ENCODE data around the gene CPSF7.

CPSF7 gene

DNA sequence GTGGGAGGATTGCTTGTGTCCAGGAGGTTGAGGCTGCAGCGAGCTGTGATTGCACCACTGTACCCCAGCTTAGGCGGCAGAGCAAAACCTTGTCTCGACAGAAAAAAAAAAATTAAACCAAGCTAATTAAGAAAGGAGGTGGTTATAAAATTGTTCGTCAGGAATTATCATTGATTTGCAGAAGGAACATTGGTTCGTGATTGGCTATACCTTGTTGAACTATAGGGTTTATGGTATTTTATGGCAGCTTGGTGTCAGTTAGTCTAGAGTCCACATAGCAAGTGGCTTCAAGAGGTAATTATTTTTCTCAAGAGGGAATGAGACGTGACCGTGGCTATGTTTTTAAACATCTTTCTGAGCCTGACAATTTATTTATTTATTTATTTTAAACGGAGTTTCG lies 48.9 kb downstream of the CPSF7 start:
- DNase-seq: no peak

DNA sequence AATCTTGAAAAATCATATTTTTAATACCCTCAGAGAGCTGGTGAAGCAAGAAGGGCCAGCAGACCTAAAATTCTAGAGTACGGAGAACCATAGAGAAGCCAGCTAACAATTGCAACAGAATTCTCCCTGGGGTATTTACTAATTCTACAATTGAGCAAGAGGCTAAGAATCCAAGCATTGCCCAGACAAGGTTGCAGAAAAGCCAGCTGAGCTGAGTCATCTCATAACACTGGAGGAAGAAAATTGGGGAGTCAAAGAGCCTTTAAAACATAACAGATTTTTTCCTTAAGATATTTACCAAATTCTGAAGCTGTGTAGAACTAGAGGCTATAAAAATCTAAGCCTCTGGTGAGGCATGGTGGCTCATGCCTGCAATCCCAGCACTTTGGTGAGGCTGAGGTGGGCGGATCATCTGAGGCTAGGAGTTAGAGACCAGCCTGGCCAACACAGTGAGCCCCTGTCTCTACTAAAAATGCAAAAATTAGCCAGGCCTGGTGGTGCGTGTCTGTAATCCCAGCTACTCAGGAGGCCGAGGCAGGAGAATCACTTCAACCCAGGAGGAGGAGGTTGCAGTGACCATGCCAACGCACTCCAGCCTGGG lies 51.0 kb downstream of the CPSF7 start:
- no peak for DNase-seq

DNA sequence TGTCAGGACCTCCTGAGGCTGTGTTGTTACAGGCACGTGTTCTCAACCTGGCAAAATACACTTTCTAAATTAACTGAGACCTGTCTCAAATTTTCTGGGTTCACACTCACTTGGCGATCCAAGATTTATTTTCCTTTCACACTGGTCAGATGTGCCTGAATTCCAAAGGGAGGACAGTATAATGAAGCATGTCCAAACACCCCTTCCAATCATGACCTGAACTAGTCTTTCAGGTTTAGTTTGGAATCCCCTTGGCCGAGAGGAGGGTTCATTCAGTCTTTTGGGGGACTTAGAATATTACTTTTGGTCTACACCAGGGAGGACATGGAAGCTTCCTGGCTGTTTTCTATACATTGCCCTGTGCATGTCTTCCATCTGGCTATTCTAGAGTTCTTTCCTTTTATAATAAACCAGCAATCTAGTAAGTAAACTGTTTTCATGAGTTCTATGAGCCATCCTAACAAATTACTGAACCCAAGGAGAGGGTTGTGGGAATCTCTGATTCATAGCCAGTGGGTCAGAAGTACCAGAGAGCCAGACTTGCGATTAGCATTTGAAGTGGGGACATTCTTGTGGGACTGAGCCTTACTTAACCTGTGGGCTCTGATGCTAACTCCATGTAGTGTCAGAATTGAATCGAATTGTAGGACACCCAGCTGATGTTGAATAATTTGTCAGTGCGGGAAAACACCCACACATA lies 52.2 kb downstream of the CPSF7 start:
- no peak for DNase-seq

DNA sequence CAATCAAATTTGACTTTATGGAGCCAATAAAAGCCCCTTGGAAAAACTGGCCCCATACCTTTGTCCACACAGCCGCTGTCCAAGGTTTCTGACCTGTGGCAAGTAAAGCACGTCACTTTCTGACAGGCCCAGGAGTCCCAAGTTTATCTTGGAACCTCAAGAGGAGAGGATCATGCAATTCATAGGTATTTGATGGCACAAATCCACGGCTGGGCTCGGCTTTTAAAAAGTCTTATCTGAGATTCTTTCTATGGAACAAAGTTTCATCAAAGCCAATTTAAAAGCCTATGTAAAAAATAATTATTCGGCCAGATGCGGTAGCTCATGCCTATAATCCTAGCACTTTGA lies 54.0 kb downstream of the CPSF7 start:
- DNase-seq: no peak

DNA sequence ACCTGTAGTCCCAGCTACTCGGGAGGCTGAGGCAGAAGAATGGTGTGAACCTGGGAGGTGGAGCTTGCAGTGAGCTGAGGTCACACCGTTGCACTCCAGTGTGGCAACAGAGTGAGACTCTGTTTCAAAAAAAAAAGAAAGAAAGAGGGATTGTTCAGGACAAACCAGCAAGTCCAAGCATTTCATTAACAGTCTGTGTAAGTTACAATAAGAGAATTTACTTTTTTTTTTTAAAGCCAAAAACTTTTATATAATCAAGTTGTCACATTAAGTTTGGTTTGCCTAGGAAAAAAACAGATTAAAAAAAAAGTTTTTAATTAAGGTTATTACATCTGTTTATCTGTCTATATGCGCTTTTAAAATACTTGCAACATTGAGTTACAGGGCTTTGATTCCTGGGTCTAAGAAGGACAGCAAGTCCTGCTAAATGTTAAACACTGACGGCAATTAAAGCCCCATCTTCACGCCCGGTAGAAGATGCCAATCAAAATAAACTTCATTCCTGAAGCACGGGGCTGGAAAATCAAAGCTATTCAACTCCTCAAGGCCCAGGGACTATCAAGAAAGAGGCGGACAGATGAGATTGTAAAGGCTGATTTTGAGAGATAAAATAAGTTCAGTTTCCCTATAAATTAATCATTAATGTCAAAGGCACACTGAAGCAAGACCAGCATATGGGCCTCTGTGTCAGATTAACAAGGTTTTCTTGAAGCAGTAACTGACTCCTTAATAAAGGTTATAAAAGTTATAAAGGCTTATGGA lies 56.9 kb downstream of the CPSF7 start:
- DNase-seq: no peak

DNA sequence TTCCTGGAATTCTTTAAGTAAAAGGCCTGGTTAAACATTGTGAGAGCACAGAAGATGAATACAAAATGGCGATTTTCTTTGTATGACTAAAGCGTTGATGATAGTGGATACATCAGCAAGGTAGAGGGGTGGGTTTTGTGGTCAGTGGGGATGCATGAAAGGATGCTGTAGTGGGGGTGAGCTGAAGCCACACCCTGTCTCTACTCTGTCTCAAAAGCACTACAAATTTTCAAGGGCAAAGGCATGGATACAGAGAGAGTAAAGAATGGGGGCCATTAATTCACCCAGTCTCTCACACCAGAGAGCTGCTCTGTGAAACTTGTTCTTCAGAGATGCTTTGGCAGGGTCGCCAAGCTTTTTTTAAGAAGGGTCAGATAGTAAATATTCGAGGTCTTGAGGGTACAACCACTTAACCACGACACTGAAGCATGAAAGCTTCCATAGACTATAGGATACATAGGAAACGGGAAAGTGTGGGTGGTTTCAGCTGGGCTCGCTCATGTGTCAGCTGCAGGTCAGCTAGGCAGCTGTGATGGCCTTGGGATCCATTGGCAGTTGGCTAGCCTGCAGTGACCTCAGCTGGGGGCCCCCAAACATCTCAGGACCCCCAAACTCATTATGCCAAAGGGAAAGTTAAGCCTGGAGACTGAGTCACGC lies 59.3 kb downstream of the CPSF7 start:
- DNase-seq: no peak

DNA sequence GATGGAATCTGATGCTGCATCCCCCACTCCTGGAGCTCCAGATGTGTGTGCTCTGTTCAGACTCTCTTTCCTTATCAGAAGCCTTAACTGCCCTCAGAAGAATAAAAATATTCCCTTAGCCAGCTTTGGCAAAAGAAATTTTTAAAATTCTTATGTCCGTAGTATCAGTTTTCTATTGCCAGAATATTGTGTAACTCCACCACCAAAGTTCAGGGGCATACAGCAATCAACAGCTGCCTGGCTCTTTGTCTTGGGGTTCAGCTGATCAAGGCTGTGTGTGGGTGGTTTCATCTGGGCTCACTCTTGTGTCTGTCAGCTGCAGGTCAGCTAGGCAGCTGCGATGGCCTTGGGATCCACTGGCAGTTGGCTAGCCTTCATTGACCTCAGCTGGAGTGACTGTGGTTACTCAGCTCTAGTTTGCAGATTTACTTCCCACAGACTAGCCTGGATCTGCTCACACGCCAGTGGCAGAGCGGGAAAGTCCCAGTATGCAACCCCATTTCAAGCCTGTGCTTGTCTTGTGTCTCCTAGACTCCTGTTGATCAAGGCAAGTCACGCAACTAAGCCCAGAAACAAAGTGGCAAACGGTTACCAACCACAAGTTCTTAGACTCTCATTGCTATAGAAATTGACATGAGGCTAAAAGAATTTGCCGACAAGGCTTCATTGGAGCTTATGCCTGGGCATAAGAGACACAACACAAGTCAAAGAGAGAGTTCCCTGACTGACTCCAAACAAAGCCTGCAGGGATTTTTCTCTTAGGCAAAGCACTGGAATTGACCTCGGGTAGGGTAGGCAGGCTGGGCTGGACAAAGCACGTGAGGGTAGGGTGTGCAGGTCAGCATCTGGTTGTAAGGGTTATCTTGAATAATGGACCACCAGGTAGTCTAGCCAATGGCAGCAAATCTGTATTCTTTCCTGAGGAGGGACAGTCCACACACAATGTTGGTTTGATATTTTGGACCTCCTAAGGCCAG lies 60.1 kb downstream of the CPSF7 start:
- DNase-seq: no peak

DNA sequence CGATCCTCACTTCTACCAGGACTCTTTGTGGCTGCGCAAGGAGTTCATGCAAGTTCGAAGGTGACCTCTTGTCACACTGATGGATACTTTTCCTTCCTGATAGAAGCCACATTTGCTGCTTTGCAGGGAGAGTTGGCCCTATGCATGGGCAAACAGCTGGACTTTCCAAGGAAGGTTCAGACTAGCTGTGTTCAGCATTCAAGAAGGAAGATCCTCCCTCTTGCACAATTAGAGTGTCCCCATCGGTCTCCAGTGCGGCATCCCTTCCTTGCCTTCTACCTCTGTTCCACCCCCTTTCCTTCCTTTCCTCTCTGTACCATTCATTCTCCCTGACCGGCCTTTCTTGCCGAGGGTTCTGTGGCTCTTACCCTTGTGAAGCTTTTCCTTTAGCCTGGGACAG lies 61.1 kb downstream of the CPSF7 start:
- no peak for DNase-seq

DNA sequence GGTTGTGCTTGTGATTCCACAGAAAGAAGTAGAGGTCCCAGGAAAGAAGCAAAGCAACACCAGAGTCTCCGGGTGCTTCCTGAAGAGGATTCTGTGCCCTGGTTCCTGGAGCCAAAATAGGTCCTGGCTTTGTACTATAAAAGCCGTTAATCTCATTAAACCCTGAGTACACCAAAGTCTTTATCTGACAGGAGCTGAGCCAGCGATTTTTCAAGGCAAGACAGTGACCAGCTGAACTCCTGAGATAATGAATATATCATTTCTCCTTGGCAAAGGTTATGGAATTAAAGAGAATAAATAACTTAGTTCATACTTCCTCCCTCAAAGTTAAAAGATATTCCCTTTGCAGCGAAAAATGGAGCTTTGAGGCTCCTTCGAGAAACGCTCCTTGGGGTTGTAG lies 62.4 kb downstream of the CPSF7 start:
- DNase-seq: no peak

DNA sequence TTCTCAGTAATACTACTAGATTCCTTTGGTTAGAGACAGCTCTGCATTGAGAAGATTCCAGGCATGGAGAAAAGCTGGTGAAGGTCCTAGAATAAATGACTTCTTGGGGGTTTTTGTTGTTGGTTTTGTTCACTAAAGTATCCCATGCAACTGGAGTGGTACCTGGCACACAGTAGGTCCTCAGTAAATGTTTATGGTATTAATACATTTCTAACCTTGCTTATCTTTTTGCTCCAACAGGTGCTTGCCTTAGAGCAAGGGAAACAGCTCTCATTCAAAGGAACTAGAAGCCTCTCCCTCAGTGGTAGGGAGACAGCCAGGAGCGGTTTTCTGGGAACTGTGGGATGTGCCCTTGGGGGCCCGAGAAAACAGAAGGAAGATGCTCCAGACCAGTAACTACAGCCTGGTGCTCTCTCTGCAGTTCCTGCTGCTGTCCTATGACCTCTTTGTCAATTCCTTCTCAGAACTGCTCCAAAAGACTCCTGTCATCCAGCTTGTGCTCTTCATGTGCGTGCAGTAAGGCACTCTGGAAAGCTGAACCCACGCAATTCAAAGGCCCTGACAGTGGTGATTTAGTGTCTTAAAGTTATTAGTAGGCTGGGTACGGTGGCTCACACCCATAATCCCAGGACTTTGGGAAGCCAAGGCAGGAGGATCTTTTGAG lies 65.6 kb downstream of the CPSF7 start:
- DNase-seq: no peak

DNA sequence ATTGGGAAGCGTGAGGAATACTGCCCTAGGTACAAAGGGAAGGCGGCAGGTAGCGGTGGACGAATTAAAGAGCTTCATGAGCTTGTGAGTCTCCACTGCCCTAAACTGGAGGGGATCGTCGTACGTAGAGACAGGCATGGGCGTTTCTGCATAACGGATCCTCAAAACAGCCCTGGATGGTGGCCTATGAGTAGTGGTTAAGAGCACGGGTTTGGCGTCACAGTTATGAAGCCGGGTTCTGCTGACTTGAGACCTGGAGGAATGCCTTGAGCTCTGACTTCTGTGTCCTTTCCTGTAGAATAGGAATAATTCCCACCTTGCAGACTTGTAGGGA lies 67.3 kb downstream of the CPSF7 start:
- no peak for DNase-seq

DNA sequence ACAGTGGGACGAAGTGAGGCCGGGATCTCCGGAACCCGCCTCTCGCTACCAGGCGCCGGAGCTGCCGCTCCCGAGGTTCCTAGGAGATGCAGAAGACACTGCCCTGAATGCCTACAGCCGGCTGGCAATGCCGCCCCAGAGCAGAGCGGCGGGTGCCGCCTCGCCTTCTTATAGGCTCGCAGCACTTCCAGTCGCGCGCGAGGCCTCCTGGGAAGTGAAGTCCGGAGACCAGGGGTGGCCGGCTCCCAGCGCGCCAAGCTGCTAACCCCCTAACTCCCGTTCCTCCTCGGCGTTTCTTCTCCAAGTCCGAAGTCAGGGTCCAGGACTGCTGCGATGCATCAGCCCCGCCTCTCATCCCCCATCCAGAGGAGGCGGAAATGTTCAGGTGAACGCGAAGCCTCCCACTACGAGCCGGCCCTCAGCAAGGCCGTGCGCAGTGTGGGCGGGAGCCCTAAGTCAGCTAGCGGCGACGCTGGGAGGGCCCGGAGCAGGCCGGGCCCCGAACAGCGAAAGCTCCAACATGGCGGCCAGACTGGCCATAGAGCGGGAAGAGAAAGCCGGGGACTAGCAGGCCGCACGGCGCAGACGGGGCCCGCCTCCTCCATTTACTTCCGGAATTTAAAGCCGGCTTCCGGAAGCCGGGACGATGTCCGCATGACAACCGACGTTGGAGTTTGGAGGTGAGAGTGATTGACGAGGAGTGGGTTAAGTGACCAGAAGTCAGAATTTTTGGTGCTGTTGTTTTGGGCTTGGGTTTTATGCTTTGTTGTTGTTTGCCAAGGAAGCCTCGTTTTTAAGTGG lies 67.8 kb downstream of the CPSF7 start, which contains the start of the genes CYB561A3 and TMEM138:
CYB561A3 (minus strand) TSS at position 142 of the 801 bp plus-strand sequence. CDS start 5,169 bp downstream, outside the sequence.
TMEM138 (plus strand) TSS at position 634 of the 801 bp plus-strand sequence. CDS start 2,017 bp downstream, outside the sequence.
- peak; percentile 84 for DNase-seq

DNA sequence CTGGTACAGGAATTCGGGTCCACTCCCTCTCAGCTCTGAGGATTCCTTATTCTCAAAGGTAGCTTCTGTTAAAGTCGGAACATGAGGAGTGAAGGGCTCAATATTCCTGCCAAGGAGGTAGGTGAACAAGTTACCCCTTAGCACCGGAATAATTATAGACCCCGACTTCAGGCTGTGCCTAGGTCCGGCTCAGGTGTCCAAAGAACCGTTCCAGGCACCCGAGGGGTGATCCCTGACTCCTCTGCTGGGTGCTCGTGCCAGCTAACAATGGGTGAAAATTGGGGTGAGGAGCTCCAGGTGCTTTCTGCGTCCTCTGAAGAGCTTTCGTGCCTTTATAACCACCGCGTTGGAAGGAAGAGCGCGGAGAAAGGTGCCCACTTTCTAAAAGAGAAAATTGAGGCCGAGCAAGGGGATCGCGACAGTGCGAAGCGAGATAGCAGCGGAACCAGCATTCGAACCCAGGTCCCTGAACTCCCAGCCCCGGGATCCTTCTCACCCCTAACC lies 68.5 kb downstream of the CPSF7 start:
- no peak for DNase-seq

DNA sequence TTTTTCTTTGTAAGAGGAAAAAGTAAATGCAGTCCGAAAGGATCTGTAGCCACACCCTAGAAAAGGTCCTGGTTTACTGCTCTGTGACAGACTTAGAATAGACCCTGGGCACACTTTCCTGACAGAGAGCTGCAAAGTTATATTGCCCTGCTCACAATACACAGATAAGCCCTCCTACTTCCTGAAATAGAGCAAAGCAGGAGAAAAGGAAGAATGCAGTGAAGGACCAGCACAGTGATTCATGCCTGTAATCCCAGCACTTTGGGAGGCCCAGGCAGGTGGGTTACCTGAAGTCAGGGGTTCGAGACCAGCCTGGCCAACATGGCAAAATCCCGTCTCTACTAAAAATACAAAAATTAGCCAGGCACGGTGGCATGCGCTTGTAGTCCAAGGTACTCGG lies 70.3 kb downstream of the CPSF7 start:
- DNase-seq: no peak

DNA sequence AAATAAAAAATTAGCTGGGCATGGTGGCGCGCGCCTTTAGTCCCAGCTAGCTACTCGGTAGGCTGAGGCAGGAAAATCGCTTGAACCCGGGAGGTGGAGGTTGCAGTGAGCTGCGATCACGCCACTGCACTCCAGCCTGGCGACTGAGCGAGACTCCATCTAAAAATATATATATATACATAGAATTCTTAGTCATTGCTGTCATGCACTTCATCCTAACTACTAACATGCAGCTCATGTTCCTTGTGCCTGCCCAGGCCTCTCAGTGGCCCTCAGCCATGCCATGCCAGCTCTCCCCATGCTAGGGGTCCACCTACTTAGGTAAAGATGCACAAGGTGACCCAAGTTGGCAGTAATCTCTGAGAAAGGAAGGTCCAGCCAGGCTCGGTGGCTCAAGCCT lies 71.2 kb downstream of the CPSF7 start:
- no peak for DNase-seq

DNA sequence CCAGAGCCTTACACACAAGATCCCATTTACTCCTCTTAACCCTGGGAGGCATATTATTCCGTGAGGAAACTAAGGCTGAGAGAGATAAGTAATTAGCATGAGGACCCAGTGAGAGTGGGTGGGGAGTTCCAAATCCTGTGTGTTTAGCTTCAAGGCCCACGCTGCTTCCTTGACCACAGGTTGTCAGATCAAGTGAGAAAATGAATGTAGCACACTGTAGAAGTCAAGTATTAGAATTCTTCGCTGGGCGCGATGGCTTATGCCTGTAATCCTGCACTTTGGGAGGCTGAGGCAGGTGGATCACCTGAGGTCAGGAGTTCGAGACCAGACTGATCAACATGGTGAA lies 71.9 kb downstream of the CPSF7 start:
- no peak for DNase-seq

DNA sequence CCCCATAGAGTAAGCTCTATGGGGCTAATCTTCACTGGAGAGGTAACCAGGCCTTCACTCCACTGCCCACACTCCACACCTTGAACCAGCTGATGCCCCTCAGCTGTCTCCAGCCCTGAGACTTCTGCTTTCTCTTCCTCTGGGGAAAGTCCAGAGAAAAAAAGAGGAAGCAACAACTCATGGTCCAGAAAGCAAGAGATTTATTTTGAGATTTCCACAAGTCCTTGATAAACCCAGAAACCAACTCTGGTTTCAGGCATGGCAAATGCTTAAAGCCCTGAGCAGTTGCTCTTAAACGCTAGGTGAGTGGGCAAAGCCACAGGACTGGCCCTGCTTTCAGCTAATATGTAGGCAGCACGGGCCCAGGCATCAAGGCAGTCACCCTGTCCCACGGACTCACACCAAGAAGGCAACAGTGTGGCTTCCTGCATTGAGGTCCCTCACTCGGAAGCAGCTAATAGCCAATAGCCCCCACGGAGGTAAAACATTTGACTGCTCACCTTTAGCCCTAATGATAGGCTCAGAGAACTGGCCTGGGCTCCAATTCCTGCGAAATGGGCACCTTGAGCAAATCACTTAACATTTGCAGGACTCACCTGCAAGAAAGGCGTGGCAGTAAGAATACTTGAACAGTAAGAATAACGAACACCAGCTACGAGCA lies 72.4 kb downstream of the CPSF7 start:
- DNase-seq: no peak

DNA sequence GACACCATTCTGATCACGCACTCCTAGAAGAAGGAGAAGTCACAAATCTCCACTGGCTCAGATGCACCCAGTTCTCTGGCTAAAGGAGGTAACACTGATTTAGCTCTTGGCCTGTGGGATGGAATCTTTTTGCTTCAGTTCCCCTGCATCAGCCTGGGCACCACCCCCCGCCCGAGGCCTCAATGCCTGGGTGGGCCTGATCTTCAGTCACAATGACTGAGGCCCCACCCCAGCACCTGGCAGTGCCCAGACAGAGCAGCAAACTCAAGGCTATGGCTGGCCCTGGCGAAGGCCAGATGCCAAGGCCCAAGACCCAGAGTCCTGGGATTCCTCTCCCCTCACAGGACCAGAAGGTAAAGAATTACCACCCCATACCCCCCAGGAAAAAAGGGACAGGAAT lies 73.1 kb downstream of the CPSF7 start:
- DNase-seq: no peak

DNA sequence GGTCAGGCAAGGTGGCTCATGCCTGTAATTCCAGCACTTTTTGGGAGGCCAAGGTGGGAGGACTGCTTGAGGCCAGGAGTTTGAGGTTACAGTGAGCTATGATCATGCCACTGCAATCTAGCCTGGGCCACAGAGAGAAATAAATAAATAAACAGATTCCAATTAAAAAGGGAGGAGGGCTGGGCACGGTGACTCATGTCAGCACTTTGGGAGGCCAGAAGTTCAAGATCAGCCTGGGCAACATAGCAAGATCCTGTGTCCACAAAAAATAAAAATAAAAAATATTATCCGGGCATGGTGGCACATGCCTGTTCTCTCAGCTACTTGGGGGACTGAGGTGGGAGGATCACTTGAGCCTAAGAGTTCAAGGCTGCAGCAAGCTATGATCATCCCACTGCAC lies 75.6 kb downstream of the CPSF7 start:
- no peak for DNase-seq

Measured in NCI-H2107 (cell line).